Measurements from ENCODE around the gene PTPRG.

Gene PTPRG

GRCh38 chr3:61796088-61796680, 234.8 kb downstream of the PTPRG start:
- Histone ChIP-seq H3K9ac (ENCODE audit: low read length) (no peak overlapping the region), H3K4me2 (ENCODE audit: low read length) (no peak overlapping the region), H2BK12ac (ENCODE audit: low read length) (no peak overlapping the region), H2BK120ac (ENCODE audit: insufficient read depth, low read length, poor library complexity) (no peak overlapping the region), H3K27ac (ENCODE audit: low read depth, low read length) (no peak overlapping the region), H4K8ac (ENCODE audit: low read depth, low read length) (no peak overlapping the region), H4K91ac (ENCODE audit: low read depth, low read length) (no peak overlapping the region), H3K23ac (ENCODE audit: low read length) (no peak overlapping the region), H3K4me1 (ENCODE audit: control insufficient read depth in 1 of 2, insufficient read depth in 2 of 2, low read length in 2 of 2) (no peaks in the 10 kb centered on the region), H3K79me2 (ENCODE audit: control insufficient read depth, insufficient read depth, low read length, poor library complexity) (no peaks in the 10 kb centered on the region), H3K27me3 (ENCODE audit: insufficient read depth, low read length) (no peaks in the 10 kb centered on the region), H2AK5ac (ENCODE audit: low read length) (no peak overlapping the region), H3K79me1 (ENCODE audit: low read length) (no peaks in the 10 kb centered on the region), H3K4ac (ENCODE audit: low read depth, low read length) (no peak overlapping the region), H3K9me3 (ENCODE audit: insufficient read depth, low read depth, low read length) (no peaks in the 10 kb centered on the region), H3K4me3 (ENCODE audit: low read depth, low read length) (no peak overlapping the region), H4K12ac (ENCODE audit: low read depth, low read length) (no peak overlapping the region), H2BK5ac (ENCODE audit: low read depth, low read length, poor library complexity) (no peak overlapping the region), H3K36me3 (ENCODE audit: control insufficient read depth in 1 of 2, insufficient read depth in 2 of 2, low read length in 2 of 2) (no peaks in the 10 kb centered on the region), H3K18ac (ENCODE audit: low read length) (no peak overlapping the region), H2AFZ (ENCODE audit: insufficient read depth, low read length, poor library complexity) (no peak overlapping the region), H3K14ac (ENCODE audit: low read length) (no peak overlapping the region)
- DNase-seq: no peak
- whole genome bisulfite sequencing (ENCODE audit: extremely low coverage, insufficient coverage, insufficient read length): no CpG with 5 or more reads among the region's 6 CpGs

DNA sequence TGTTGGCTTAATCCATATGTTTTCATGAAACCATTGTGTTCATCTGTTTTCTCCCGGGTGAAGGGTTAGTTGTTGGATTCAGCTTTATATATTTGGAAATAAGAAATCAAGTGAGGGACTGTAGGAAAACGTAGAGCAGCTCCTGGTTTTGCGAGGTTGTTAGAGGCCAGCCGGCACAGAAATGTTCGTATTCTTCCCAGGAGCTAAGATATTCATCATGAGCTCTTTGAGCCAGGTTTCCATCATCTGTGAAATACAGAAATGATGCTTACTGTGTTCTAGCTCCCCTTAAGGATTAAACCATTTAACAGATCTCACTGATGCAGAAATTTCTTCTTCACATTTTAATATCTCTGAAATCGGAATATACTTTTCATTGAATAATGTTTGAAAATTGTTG, 235.5 kb downstream of the PTPRG start:
- Histone ChIP-seq H4K8ac (ENCODE audit: low read depth, low read length) (no peak overlapping the region), H3K4ac (ENCODE audit: low read depth, low read length) (no peak overlapping the region), H4K12ac (ENCODE audit: low read depth, low read length) (no peak overlapping the region), H3K4me2 (ENCODE audit: low read length) (no peak overlapping the region), H3K36me3 (ENCODE audit: control insufficient read depth in 1 of 2, insufficient read depth in 2 of 2, low read length in 2 of 2) (no peaks in the 10 kb centered on the region), H2BK5ac (ENCODE audit: low read depth, low read length, poor library complexity) (no peak overlapping the region), H4K91ac (ENCODE audit: low read depth, low read length) (no peak overlapping the region), H3K23ac (ENCODE audit: low read length) (no peak overlapping the region), H2BK12ac (ENCODE audit: low read length) (no peak overlapping the region), H3K27ac (ENCODE audit: low read depth, low read length) (no peak overlapping the region), H3K4me3 (ENCODE audit: low read depth, low read length) (no peak overlapping the region), H3K79me2 (ENCODE audit: control insufficient read depth, insufficient read depth, low read length, poor library complexity) (no peaks in the 10 kb centered on the region), H3K79me1 (ENCODE audit: low read length) (no peaks in the 10 kb centered on the region), H3K18ac (ENCODE audit: low read length) (no peak overlapping the region), H3K9ac (ENCODE audit: low read length) (no peak overlapping the region), H3K14ac (ENCODE audit: low read length) (no peak overlapping the region), H3K4me1 (ENCODE audit: control insufficient read depth in 1 of 2, insufficient read depth in 2 of 2, low read length in 2 of 2) (no peaks in the 10 kb centered on the region), H2BK120ac (ENCODE audit: insufficient read depth, low read length, poor library complexity) (no peak overlapping the region), H3K27me3 (ENCODE audit: insufficient read depth, low read length) (no peaks in the 10 kb centered on the region), H3K9me3 (ENCODE audit: insufficient read depth, low read depth, low read length) (no peaks in the 10 kb centered on the region), H2AK5ac (ENCODE audit: low read length) (no peak overlapping the region), H2AFZ (ENCODE audit: insufficient read depth, low read length, poor library complexity) (no peak overlapping the region)
- DNase-seq: no peak
- no CpG with 5 or more reads among the region's 6 CpGs for WGBS (ENCODE audit: extremely low coverage, insufficient coverage, insufficient read length)

- Histone ChIP-seq H4K8ac (ENCODE audit: low read depth, low read length) (no peak overlapping the region), H3K4me1 (ENCODE audit: control insufficient read depth in 1 of 2, insufficient read depth in 2 of 2, low read length in 2 of 2) (no peaks in the 10 kb centered on the region)
- no CpG with 5 or more reads among the region's 1 CpG for WGBS (ENCODE audit: extremely low coverage, insufficient coverage, insufficient read length)
These were observed 241.4 kb downstream of the PTPRG start for GRCh38 chr3:61802772-61803171.

GRCh38 chr3:61803983-61804382, 242.6 kb downstream of the PTPRG start:
- H4K12ac ChIP-seq (ENCODE audit: low read depth, low read length): no peak overlapping the region
- H2AFZ ChIP-seq (ENCODE audit: insufficient read depth, low read length, poor library complexity): no peak overlapping the region
- no peak overlapping the region for H4K91ac ChIP-seq (ENCODE audit: low read depth, low read length)
- H2BK120ac ChIP-seq (ENCODE audit: insufficient read depth, low read length, poor library complexity): no peak overlapping the region
- H3K27me3 ChIP-seq (ENCODE audit: insufficient read depth, low read length): no peaks in the 10 kb centered on the region
- H2BK5ac ChIP-seq (ENCODE audit: low read depth, low read length, poor library complexity): no peak overlapping the region
- H3K79me2 ChIP-seq (ENCODE audit: control insufficient read depth, insufficient read depth, low read length, poor library complexity): no peaks in the 10 kb centered on the region
- no peaks in the 10 kb centered on the region for H3K4me1 ChIP-seq (ENCODE audit: control insufficient read depth in 1 of 2, insufficient read depth in 2 of 2, low read length in 2 of 2)
- no peak overlapping the region for H3K23ac ChIP-seq (ENCODE audit: low read length)
- no peak overlapping the region for H3K18ac ChIP-seq (ENCODE audit: low read length)
- no peak overlapping the region for H3K4me3 ChIP-seq (ENCODE audit: low read depth, low read length)
- WGBS (ENCODE audit: extremely low coverage, insufficient coverage, insufficient read length): no CpG with 5 or more reads among the region's 1 CpG
- no peaks in the 10 kb centered on the region for H3K79me1 ChIP-seq (ENCODE audit: low read length)
- H3K9me3 ChIP-seq (ENCODE audit: insufficient read depth, low read depth, low read length): no peaks in the 10 kb centered on the region
- no peak overlapping the region for H3K9ac ChIP-seq (ENCODE audit: low read length)
- no peak overlapping the region for H4K8ac ChIP-seq (ENCODE audit: low read depth, low read length)
- no peak overlapping the region for H3K14ac ChIP-seq (ENCODE audit: low read length)
- no peak overlapping the region for H3K27ac ChIP-seq (ENCODE audit: low read depth, low read length)
- H3K36me3 ChIP-seq (ENCODE audit: control insufficient read depth in 1 of 2, insufficient read depth in 2 of 2, low read length in 2 of 2): no peaks in the 10 kb centered on the region
- no peak overlapping the region for H2BK12ac ChIP-seq (ENCODE audit: low read length)
- no peak overlapping the region for H3K4ac ChIP-seq (ENCODE audit: low read depth, low read length)
- DNase-seq: no peak
- no peak overlapping the region for H2AK5ac ChIP-seq (ENCODE audit: low read length)
- H3K4me2 ChIP-seq (ENCODE audit: low read length): no peak overlapping the region

More at GRCh38 chr3:61802772-61803171, 241.4 kb downstream of the PTPRG start:
- H2BK5ac ChIP-seq (ENCODE audit: low read depth, low read length, poor library complexity): no peak overlapping the region
- no peaks in the 10 kb centered on the region for H3K36me3 ChIP-seq (ENCODE audit: control insufficient read depth in 1 of 2, insufficient read depth in 2 of 2, low read length in 2 of 2)
- no peak overlapping the region for H2AFZ ChIP-seq (ENCODE audit: insufficient read depth, low read length, poor library complexity)
- no peaks in the 10 kb centered on the region for H3K9me3 ChIP-seq (ENCODE audit: insufficient read depth, low read depth, low read length)
- H3K23ac ChIP-seq (ENCODE audit: low read length): no peak overlapping the region
- no peak overlapping the region for H3K14ac ChIP-seq (ENCODE audit: low read length)
- no peak overlapping the region for H4K91ac ChIP-seq (ENCODE audit: low read depth, low read length)
- DNase-seq: no peak
- H4K12ac ChIP-seq (ENCODE audit: low read depth, low read length): no peak overlapping the region
- H3K79me2 ChIP-seq (ENCODE audit: control insufficient read depth, insufficient read depth, low read length, poor library complexity): no peaks in the 10 kb centered on the region
- H3K27ac ChIP-seq (ENCODE audit: low read depth, low read length): no peak overlapping the region
- H2BK12ac ChIP-seq (ENCODE audit: low read length): no peak overlapping the region
- no peaks in the 10 kb centered on the region for H3K27me3 ChIP-seq (ENCODE audit: insufficient read depth, low read length)
- no peak overlapping the region for H3K4me3 ChIP-seq (ENCODE audit: low read depth, low read length)
- H2AK5ac ChIP-seq (ENCODE audit: low read length): no peak overlapping the region
- no peaks in the 10 kb centered on the region for H3K79me1 ChIP-seq (ENCODE audit: low read length)
- no peak overlapping the region for H3K4me2 ChIP-seq (ENCODE audit: low read length)
- no peak overlapping the region for H2BK120ac ChIP-seq (ENCODE audit: insufficient read depth, low read length, poor library complexity)
- H3K18ac ChIP-seq (ENCODE audit: low read length): no peak overlapping the region
- no peak overlapping the region for H3K9ac ChIP-seq (ENCODE audit: low read length)
- no peak overlapping the region for H3K4ac ChIP-seq (ENCODE audit: low read depth, low read length)
